SU-DHL-6 (cell line): Measurements from ENCODE around the gene CEP164.
"Not testable (repeated sequence)": the region's sequence is repeated elsewhere in the genome, so short reads cannot be mapped to it uniquely, and the experiment has no call there.

Experiments
- EZH2phosphoT487 ChIP-seq: fragments of 200-600 bp; sonication (generic), shearing (Covaris generic); conservative IDR thresholded peaks from 2 replicates; pipeline ENCODE4 v1.6.1; 2018; ENCODE audit warnings: mild to moderate bottlenecking, antibody characterized with exemption, low read length, moderate library complexity, mixed read lengths
- TF ChIP-seq, protein P1 (sequence below): fragments of 200-600 bp; sonication (generic); IDR thresholded peaks from one replicate; pipeline ENCODE4 v1.5.1; 2017; ENCODE audit warnings: antibody characterized with exemption, mild to moderate bottlenecking, low read length, moderate library complexity; ENCODE audit not compliant: insufficient read depth, poor library complexity, severe bottlenecking

GRCh38 chr11:117398618-117399017 is 71.0 kb downstream of the CEP164 start:
- TF ChIP-seq, protein P1, sequence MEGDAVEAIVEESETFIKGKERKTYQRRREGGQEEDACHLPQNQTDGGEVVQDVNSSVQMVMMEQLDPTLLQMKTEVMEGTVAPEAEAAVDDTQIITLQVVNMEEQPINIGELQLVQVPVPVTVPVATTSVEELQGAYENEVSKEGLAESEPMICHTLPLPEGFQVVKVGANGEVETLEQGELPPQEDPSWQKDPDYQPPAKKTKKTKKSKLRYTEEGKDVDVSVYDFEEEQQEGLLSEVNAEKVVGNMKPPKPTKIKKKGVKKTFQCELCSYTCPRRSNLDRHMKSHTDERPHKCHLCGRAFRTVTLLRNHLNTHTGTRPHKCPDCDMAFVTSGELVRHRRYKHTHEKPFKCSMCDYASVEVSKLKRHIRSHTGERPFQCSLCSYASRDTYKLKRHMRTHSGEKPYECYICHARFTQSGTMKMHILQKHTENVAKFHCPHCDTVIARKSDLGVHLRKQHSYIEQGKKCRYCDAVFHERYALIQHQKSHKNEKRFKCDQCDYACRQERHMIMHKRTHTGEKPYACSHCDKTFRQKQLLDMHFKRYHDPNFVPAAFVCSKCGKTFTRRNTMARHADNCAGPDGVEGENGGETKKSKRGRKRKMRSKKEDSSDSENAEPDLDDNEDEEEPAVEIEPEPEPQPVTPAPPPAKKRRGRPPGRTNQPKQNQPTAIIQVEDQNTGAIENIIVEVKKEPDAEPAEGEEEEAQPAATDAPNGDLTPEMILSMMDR: not testable (repeated sequence)
- TF ChIP-seq EZH2phosphoT487: not testable (repeated sequence)
